ENCODE results near the gene IDH3A.

DNA sequence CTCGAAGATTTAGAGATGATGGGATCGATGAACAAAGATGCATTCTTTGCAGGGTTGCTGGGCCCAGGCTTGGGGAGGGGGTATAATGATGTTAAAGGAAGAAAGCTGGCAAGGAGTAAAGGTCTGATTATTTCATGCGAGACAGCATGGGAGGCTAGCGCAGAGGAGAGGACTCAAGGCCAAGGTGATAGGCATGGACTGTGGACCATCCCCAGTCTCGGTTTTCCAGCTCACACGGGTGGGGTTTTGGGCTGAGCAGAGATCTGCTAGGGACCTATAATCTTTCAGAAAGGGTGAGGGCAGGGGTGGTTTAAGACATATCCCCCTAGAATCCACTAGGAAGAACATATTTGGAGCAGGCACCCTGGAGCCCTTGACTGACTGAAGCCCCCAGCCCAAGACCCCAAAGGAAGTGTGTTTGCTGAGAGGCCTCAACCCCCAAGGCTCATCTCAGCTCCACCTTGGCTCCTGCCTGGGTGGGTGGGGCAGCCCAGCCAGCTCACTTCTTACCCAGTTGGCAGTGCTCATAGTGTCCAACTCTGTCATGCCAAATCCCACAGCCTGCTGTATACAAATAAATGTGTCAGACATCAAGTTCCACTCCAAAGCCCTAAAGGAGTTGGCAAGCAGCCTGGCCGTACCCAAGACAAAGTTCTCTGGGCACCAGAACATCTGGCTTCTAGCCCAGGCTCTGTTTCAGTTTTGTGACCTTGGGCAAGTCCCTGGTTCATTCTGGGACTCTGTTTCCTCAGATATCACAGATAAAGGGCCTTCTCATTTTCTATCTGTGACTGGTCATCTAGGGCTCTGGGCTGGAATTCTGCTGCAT, 67.3 kb downstream of the IDH3A start:
- TF ChIP-seq EZH2 (IDR thresholded peaks at IDR 0.05; ENCODE audit: low read length, missing control alignments): no peak
- TF ChIP-seq, protein P1, sequence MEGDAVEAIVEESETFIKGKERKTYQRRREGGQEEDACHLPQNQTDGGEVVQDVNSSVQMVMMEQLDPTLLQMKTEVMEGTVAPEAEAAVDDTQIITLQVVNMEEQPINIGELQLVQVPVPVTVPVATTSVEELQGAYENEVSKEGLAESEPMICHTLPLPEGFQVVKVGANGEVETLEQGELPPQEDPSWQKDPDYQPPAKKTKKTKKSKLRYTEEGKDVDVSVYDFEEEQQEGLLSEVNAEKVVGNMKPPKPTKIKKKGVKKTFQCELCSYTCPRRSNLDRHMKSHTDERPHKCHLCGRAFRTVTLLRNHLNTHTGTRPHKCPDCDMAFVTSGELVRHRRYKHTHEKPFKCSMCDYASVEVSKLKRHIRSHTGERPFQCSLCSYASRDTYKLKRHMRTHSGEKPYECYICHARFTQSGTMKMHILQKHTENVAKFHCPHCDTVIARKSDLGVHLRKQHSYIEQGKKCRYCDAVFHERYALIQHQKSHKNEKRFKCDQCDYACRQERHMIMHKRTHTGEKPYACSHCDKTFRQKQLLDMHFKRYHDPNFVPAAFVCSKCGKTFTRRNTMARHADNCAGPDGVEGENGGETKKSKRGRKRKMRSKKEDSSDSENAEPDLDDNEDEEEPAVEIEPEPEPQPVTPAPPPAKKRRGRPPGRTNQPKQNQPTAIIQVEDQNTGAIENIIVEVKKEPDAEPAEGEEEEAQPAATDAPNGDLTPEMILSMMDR (conservative IDR thresholded peaks at IDR 0.05 in 1 of 2, IDR thresholded peaks at IDR 0.05 in 1 of 2; ENCODE audit: low read depth in 1 of 2, low read length in 2 of 2): no peak

Data from fibroblast of lung (primary cell).